Smooth muscle cell (in vitro differentiated cells): Measurements from ENCODE around the gene ACVR2B. TPM values are rescaled to one million over a fixed set of nuclear protein-coding genes. Genes with fewer than 3 reads are reported as not detected.

Experiments
- DNase-seq: peaks from one replicate; lab custom pipeline; 2025; ENCODE audit not compliant: unreplicated experiment; lab: John Stamatoyannopoulos, UW
- H2AFZ ChIP-seq: fragments of 200-600 bp; sonication (generic); 2 replicates; pipeline ENCODE4 v1.6.0; 2016; ENCODE audit warnings: antibody characterized with exemption, low read depth, mild to moderate bottlenecking
- H3F3A ChIP-seq: fragments of 200-600 bp; sonication (generic); 2 replicates; pipeline ENCODE4 v1.6.0; 2017; ENCODE audit warnings: antibody characterized with exemption, low read depth
- H3K27ac ChIP-seq: fragments of 200-600 bp; sonication (generic); 2 replicates; pipeline ENCODE4 v1.5.1; 2016; ENCODE audit warnings: low read depth, mild to moderate bottlenecking
- H3K27me3 ChIP-seq: fragments of 200-600 bp; sonication (generic); 2 replicates; pipeline ENCODE4 v1.6.1; 2016; ENCODE audit warnings: low read depth, mild to moderate bottlenecking
- H3K36me3 ChIP-seq: fragments of 200-600 bp; sonication (generic); 2 replicates; pipeline ENCODE4 v1.5.1; 2016; ENCODE audit warnings: low read depth
- H3K4me1 ChIP-seq: fragments of 200-600 bp; sonication (generic); 2 replicates; pipeline ENCODE4 v1.5.1; 2016; ENCODE audit warnings: low read depth
- H3K4me2 ChIP-seq: fragments of 200-600 bp; sonication (generic); 2 replicates; pipeline ENCODE4 v1.6.0; 2016; ENCODE audit warnings: mild to moderate bottlenecking
- H3K4me3 ChIP-seq: fragments of 200-600 bp; sonication (generic); 2 replicates; pipeline ENCODE4 v1.5.1; 2016; ENCODE audit warnings: mild to moderate bottlenecking
- H3K79me2 ChIP-seq: fragments of 200-600 bp; sonication (generic); 2 replicates; pipeline ENCODE4 v1.6.0; 2016; ENCODE audit warnings: low read depth, mild to moderate bottlenecking
- H3K9ac ChIP-seq: fragments of 200-600 bp; sonication (generic); 2 replicates; pipeline ENCODE4 v1.6.0; 2016; ENCODE audit warnings: low read depth
- H3K9me3 ChIP-seq: fragments of 200-600 bp; sonication (generic); replicated peaks from 2 replicates; pipeline ENCODE4 v1.5.1; 2016; ENCODE audit warnings: low read depth
- H4K20me1 ChIP-seq: fragments of 200-600 bp; sonication (generic); 2 replicates; pipeline ENCODE4 v1.6.0; 2016; ENCODE audit warnings: low read depth
- WGBS: methylation state at CpG from one replicate; pipeline ENCODE4 v1.1.7; 2016; ENCODE audit warnings: low lambda C conversion rate; 5-methylcytosine and 5-hydroxymethylcytosine counted together
- polyA plus RNA-seq: library from polyadenylated mRNA; unstranded; fragments of >200 nt; fragmentation: Nextera tagmentation; extraction: Ambion mirVana; gene quantifications from 2 replicates; pipeline ENCODE4 v1.2.1, GENCODE V29; 2016
- total RNA-seq: library from RNA; depleted of rRNA; stranded (reverse); fragments of >200 nt; gene quantifications from 2 replicates; pipeline ENCODE4 v1.2.3, GENCODE V29; 2014
- TF ChIP-seq, protein P1 (sequence below): fragments of 200-600 bp; sonication (generic); IDR thresholded peaks from 2 replicates; pipeline ENCODE4 v1.5.1; 2017; ENCODE audit warnings: borderline replicate concordance, mild to moderate bottlenecking, antibody characterized with exemption; ENCODE audit not compliant: insufficient read depth, poor library complexity, severe bottlenecking

Gene ACVR2B
- total and polyA plus RNA-seq, 2 experiments from 2014 or later = 2.1 to 10.0 TPM

DNA sequence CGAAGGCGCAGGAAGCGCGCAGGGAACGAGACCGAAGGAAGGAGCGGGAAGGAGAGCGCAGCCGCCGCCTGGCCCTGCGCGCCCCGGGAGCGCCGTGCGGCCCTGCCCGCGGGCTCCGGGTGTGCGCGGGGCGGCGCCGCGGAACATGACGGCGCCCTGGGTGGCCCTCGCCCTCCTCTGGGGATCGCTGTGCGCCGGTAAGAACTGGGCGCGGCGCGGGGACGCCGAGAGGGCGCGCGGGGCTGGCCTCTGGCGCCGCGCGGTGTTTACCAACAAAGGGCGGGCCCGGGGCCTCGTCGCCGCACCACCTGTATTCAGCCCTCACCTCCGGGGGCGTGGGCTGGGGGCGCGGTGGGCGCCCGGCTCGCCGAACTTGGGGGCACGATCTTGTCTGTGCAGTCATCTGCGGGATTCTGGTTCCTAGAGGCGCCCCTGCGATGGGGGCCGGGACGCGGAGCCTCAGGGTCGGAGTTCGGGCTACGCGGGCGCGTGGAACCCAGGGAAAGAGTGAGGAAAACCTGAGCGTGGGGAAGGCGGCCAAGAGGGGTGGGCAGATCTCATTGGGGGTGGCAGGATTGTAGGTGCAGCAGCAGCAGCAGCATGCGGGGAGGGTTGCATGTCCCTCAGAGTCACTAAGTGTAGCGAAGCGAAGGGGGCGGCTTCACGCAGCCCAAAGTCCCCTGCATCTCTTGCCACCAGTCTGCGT lies 641 bp downstream of the ACVR2B start:
- Histone ChIP-seq H3K79me2 (peaks cover 43% of the 10 kb centered on the region), H3K27me3 (no peaks in the 10 kb centered on the region), H4K20me1 (peaks cover 44% of the 10 kb centered on the region), H2AFZ (peak overlapping the region; percentile 85), H3K9ac (peak overlapping the region; percentile 73), H3K4me2 (peak overlapping the region; percentile 99), H3K4me1 (peaks cover 9% of the 10 kb centered on the region), H3K9me3 (no peaks in the 10 kb centered on the region), H3F3A (no peaks in the 10 kb centered on the region), H3K4me3 (peak overlapping the region; percentile 89), H3K27ac (no peak overlapping the region), H3K36me3 (no peaks in the 10 kb centered on the region)
- WGBS = under 1% methylated on average over 53 of the region's 78 CpGs
- no peak for DNase-seq
- TF ChIP-seq, protein P1, sequence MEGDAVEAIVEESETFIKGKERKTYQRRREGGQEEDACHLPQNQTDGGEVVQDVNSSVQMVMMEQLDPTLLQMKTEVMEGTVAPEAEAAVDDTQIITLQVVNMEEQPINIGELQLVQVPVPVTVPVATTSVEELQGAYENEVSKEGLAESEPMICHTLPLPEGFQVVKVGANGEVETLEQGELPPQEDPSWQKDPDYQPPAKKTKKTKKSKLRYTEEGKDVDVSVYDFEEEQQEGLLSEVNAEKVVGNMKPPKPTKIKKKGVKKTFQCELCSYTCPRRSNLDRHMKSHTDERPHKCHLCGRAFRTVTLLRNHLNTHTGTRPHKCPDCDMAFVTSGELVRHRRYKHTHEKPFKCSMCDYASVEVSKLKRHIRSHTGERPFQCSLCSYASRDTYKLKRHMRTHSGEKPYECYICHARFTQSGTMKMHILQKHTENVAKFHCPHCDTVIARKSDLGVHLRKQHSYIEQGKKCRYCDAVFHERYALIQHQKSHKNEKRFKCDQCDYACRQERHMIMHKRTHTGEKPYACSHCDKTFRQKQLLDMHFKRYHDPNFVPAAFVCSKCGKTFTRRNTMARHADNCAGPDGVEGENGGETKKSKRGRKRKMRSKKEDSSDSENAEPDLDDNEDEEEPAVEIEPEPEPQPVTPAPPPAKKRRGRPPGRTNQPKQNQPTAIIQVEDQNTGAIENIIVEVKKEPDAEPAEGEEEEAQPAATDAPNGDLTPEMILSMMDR = no peak

DNA sequence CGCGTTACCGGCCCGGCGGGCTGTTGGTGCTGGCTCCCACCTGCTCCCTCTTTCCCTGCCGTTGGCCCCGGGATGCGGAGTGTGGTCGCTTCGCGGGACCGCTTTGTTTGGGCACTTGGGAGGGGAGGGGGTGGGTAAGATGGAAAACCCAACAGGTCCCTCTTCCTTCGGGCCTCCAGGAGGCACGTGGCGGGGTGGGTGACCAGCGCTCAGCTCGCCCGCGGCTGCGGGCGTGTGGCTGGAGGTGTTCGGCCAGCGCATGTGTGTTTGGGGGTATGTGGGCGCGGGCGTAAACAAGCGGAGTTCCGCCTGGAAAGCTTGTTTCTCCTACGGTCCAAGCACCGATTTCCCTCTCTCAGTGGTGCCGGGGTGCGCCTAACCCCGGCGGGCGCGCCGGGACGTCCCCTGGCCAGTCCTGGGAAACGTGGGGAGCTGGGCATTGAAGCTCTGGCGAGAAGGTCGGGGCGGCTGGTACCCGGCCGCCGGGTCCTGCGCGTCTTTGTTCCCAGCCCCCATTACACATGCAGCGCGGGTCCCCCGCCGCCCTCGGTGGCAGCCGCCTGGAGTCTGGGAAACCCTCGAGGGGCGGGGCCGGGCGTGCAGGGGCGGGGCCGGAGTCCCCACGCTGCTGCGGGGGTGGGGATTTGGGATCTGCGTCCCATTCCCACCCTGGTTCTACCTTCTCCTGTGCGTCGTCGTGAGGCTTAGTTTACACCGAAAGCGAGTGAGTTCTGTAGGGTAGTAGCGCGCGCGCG lies 1.4 kb downstream of the ACVR2B start:
- H3K4me1 ChIP-seq = peaks cover 9% of the 10 kb centered on the region
- peak overlapping the region; percentile 85 for H2AFZ ChIP-seq
- no peak overlapping the region for H3K9ac ChIP-seq
- H3K9me3 ChIP-seq = no peaks in the 10 kb centered on the region
- DNase-seq = no peak
- under 1% methylated on average over 51 of the region's 72 CpGs for WGBS
- H3K79me2 ChIP-seq = peaks cover 51% of the 10 kb centered on the region
- no peaks in the 10 kb centered on the region for H3K36me3 ChIP-seq
- TF ChIP-seq, protein P1 = no peak
- H3K27ac ChIP-seq = no peak overlapping the region
- H3K27me3 ChIP-seq = no peaks in the 10 kb centered on the region
- no peaks in the 10 kb centered on the region for H3F3A ChIP-seq
- peak overlapping the region; percentile 99 for H3K4me2 ChIP-seq
- H4K20me1 ChIP-seq = peaks cover 51% of the 10 kb centered on the region
- peak overlapping the region; percentile 89 for H3K4me3 ChIP-seq

DNA sequence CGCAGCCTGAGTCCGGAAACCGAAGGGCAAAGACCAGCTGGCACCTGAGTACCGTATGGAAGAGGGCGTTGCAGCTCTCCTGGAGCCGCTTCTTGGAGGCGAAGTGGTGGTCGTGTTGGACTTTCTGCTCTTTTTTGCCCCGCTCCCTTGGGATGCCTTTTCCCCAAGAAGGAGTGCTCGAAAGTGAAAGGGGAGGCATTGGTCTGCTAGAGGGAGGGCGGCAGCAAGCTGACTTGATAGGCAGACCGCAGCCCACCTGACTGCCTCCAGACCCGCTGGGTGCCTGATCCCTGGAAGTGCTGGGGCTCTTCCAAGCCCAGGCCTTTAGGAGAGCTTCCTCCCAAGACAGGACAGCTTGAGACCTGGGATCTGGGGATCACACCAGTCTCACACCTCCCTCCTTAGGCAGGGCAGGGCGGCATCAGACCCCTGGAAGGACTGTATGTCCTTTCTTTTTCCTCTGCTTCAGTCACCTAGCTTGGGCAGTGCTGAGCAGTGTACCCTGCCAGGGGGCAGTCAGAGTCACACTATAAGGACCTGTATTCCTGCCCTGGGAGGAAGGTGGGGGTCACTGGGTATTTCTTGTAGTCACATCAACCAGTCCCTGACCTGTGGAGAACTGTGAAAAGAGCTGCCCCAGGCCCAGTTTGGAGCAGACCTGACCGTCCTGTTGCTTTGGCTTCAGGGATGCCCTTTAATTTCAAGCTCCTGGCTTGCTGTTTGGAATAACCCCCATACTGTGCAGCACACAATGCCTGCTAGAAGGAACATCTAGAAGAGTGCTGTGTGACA lies 2.1 kb downstream of the ACVR2B start:
- H3K4me1 ChIP-seq = peaks cover 9% of the 10 kb centered on the region
- TF ChIP-seq, protein P1 = no peak
- peaks cover 59% of the 10 kb centered on the region for H4K20me1 ChIP-seq
- DNase-seq = no peak
- H3K27me3 ChIP-seq = no peaks in the 10 kb centered on the region
- H3K4me3 ChIP-seq = peak overlapping the region; percentile 89
- H3K9me3 ChIP-seq = no peaks in the 10 kb centered on the region
- no peak overlapping the region for H3K9ac ChIP-seq
- H3K79me2 ChIP-seq = peaks cover 57% of the 10 kb centered on the region
- no peak overlapping the region for H3K27ac ChIP-seq
- H3K4me2 ChIP-seq = peak overlapping the region; percentile 99
- peak overlapping the region; percentile 85 for H2AFZ ChIP-seq
- WGBS = 14% methylated on average over 15 of the region's 15 CpGs
- no peaks in the 10 kb centered on the region for H3K36me3 ChIP-seq
- no peaks in the 10 kb centered on the region for H3F3A ChIP-seq
